Glomerular endothelial cell (primary cell): ENCODE measurements around the gene CYP2E1. TPM values are rescaled to one million over a fixed set of nuclear protein-coding genes. Genes with fewer than 3 reads are reported as not detected.
"Not testable (repeated sequence)": the region's sequence is repeated elsewhere in the genome, so short reads cannot be mapped to it uniquely, and the experiment has no call there.

Source experiments
- DNase-seq: peaks from one replicate; pipeline ENCODE4 v3.0.0-alpha.2; 2011; ENCODE audit warnings: low read depth, low spot score; ENCODE audit errors: extremely low read depth
- total RNA-seq: library from RNA; depleted of rRNA; stranded (reverse); fragments of >200 nt; gene quantifications from 2 replicates; pipeline ENCODE4 v1.2.3, GENCODE V29; 2015

Gene CYP2E1
- total RNA-seq, result 0.64 TPM in 1 of 2 replicates, not detected in the other

DNA sequence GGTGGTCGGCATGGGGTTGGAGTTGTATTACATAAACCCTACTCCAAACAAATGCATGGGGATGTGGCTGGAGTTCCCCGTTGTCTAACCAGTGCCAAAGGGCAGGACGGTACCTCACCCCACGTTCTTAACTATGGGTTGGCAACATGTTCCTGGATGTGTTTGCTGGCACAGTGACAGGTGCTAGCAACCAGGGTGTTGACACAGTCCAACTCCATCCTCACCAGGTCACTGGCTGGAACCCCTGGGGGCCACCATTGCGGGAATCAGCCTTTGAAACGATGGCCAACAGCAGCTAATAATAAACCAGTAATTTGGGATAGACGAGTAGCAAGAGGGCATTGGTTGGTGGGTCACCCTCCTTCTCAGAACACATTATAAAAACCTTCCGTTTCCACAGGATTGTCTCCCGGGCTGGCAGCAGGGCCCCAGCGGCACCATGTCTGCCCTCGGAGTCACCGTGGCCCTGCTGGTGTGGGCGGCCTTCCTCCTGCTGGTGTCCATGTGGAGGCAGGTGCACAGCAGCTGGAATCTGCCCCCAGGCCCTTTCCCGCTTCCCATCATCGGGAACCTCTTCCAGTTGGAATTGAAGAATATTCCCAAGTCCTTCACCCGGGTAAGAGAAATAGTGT, at the start of gene CYP2E1:
Gene CYP2E1 (plus strand): TSS at position 407 of the 632 bp plus-strand sequence. CDS start 33 bp downstream, at position 440.
- no peak for DNase-seq

GRCh38 chr10:133481086-133481643, 46.0 kb upstream of the CYP2E1 start:
- DNase-seq, result no peak

DNA sequence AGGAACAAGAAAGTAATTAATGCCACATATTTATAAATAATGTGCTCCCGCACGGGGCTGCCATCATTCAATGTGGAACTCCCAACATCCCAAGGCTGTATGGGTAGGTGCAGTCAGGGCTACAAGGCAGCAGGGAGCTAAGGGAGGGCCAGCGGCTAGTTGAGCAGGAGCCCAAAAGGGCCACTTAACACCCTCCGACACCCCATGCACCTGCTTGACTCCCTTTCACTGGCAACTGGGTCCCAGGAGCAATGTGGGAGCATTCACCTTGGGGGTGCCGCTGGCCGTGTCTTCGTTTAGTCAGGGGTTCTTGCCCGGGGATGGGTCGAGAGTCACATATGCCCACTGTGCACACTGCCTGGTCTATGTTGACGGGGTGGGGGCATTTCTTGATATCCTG, 45.5 kb upstream of the CYP2E1 start:
- no peak for DNase-seq

DNA sequence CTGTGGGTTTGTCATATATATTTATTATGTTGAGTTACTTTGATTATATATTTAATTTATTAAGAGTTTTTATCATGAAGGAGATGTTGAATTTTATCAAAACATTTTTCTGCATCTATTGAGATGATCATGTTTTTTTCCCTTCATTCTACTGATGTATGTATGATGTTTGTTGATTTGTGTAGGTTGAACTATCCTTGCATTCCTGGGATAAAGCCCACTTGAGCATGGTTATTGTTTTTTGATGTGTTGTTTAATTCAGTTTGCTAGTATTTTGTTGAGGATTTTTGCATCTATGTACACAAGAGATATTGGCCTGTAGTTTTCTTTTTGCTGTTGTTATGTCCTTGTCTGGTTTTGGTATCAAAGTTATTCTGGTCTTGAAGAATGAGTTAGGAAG, 42.3 kb upstream of the CYP2E1 start:
- no peak for DNase-seq

DNA sequence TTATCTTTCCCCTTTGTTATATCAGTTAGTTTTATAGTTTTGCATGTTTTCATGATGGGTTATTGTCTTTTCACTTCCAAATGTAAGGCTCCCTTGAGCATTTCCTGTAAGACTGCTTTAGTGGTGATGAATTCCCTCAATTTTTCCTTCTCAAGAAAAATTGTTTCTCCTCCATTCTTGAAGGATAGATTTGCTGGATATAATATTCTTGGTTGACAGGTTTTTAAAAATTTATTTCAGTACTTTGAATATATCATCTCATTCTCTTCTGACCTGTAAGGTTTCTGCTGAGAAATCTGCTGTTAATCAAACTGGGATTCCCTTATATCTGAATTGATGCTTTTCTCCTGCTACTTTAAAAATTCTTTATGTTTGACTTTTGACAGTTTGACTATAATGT, 40.1 kb upstream of the CYP2E1 start:
- DNase-seq, result no peak

GRCh38 chr10:133488354-133488753, 38.8 kb upstream of the CYP2E1 start:
- DNase-seq, result no peak

- DNase-seq, result no peak
These were observed 37.2 kb upstream of the CYP2E1 start for GRCh38 chr10:133489816-133490588.

GRCh38 chr10:133493562-133493961, 33.6 kb upstream of the CYP2E1 start:
- not testable (repeated sequence) for DNase-seq

DNA sequence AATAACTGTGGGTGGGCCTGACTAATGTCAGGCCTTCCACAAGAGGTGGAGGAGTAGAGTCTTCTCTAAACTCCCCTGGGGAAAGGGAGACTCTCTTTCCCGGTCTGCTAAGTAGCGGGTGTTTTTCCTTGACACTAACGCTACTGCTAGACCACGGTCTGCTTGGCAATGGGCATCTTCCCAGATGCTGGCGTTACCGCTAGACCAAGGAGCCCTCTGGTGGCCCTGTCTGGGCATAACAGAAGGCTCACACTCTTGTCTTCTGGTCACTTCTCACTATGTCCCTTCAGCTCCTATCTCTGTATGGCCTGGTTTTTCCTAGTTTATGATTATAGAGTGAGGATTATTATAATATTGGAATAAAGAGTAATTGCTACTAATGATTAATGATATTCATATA, 29.8 kb upstream of the CYP2E1 start:
- DNase-seq, result not testable (repeated sequence)

- DNase-seq, result not testable (repeated sequence)
These were observed 28.0 kb upstream of the CYP2E1 start for GRCh38 chr10:133499176-133499575.

DNA sequence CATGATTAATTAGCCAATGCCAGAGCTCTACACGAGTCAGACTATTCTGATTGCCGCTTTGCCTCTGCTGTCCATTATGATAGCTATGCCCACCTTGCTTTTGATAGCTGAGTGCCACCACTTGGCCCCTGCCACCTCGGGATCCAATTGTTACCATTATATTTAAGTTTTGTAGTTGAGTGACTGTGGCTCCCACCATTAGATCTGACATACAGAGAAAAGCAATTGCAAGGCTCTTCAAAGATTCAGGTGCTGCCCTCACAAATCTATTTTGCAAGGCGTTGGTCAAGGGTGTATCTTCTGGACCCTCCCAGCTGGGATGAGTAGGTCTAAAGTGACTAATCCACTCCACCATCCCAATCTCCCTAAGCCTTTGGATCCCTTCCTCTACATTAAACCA, 26.3 kb upstream of the CYP2E1 start:
- DNase-seq, result not testable (repeated sequence)

- DNase-seq, result no peak
These were observed 17.5 kb upstream of the CYP2E1 start for GRCh38 chr10:133509700-133510099.

- no peak for DNase-seq
These were observed 15.8 kb upstream of the CYP2E1 start for GRCh38 chr10:133511408-133511807.

DNA sequence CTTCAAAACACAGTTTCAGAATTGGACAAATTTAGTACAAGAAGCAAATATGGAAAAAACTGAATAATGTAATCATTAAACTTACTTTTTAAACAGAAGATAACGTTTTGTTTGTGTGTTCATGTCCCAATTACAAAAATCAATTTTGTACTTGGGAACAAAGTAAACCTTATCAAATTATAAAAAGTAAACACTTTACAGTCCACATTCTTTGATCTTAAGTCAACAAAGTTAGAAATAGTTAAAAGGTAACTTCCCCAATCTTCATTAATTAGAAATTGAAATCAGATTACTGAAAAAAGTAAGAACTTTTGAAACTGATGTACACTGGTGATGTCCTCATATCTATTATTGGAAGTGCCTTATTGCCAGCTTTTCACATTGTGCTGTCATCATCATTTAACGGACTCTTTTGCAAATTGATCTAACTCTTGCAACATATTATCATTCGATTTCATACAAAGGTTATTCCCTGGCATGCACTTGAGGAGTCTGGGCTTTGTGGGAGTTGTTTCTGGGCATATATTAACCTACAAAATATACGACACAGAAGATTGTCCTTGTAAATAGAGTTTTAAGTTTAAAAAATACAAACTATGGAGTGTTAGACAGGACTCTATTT, 15.1 kb upstream of the CYP2E1 start:
- no peak for DNase-seq

GRCh38 chr10:133515471-133515870, 11.7 kb upstream of the CYP2E1 start:
- no peak for DNase-seq

- DNase-seq, result no peak
These were observed 11.1 kb upstream of the CYP2E1 start for GRCh38 chr10:133516057-133516456.

- not testable (repeated sequence) for DNase-seq
These were observed 8.6 kb upstream of the CYP2E1 start for GRCh38 chr10:133518517-133518916.

GRCh38 chr10:133520193-133520738, 6.9 kb upstream of the CYP2E1 start:
- no peak for DNase-seq

DNA sequence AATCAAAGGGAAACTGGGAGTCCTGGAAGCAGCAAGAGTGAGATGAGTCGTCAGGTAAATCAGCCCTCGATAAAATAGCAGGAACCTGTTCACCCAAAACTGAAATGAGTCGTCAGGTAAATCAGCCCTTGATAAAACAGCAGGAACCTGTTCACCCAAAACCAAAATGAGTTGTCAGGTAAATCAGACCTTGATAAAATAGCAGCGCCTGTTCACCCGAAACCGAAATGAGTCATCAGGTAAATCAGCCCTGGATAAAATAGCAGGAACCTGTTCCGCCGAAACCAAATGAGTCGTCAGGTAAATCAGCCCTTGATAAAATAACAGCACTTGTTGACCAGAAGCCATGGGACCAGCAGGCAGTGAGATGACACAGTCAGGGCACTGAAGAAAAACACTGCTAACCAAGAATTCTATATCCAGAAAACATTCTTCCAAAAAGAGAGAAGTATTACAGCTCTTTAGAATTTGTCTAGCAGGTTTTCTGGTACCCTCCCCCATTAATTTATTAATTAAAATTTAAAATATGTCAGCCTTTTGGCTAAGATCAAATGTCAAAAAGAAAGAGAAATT, 3.4 kb upstream of the CYP2E1 start:
- DNase-seq, result no peak

DNA sequence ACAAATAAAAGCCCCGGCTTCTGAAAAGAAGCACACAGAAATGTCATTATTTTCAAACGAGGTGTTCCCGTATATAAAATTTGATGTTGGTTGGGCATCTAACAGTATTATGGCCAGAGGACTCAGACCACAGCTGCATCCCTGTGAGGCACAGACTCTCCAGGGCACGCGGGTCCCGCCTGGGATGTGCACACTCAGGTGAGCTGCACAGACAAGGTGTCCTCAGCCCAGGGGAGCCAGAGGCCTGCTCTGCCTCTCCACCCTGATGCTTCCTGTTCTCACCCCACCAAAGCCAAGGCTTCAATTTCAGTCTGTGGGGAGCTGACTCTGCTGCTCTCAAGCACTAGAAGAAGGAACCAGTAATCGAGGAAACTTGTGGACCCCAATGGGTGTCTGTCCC, 1.7 kb upstream of the CYP2E1 start:
- DNase-seq, result no peak

DNA sequence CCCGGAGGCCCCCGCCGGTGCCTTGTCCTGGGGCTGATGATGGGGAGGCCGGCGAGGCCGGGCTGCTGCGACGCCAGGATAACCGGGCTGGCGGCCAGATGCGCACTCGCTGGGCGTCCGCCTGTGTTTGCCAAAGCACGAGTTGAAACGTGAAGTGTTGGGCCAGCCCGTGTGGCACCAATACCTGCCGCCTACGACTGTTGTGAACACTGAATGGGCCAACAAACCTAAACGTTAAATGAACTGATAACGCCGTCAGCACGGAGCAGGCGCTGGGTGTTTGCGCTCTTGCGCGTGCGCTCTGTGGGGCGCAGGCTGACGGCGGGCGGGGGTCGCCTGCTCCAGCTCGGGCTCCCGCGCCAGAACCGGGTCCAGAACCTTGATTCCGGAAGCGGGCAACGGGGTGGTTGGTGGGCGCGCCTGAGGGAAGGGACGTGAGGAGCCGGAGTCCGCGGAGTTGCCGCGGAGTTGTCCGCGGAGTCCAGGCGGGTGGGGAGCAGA, 658 bp downstream of the CYP2E1 start:
- DNase-seq, result no peak
